GM12801 (cell line): Measurements from ENCODE around the gene NLRP7.

Source experiments
- TF ChIP-seq, protein P1 (sequence below): IDR thresholded peaks from one replicate; pipeline ENCODE4 v1.5.1; 2011; ENCODE audit warnings: control low read depth; ENCODE audit not compliant: insufficient read length; ENCODE audit errors: extremely low read depth

NLRP7 gene

DNA sequence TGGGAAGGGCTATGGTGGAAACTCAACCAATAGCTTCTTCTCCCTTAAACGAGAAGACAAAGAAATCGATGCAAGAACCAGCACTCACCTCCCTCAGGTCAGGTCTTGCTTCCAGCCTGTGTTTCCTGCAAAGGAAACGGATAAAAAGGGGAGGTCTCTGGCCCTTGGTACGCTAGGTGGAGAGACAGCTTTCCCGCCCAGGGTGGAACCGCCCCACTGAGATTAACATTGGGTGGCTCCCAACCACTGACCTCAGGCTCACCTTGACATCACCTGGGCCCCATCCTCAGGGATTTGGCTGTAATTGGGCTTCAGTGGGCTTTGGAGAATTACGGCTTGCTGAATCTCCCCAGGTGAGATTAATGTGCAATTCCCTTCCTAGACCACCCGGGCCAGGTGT, at the start of gene NLRP7:
Gene NLRP7, minus strand, starts transcription at position 150 of the 400 bp plus-strand sequence.
- TF ChIP-seq, protein P1, sequence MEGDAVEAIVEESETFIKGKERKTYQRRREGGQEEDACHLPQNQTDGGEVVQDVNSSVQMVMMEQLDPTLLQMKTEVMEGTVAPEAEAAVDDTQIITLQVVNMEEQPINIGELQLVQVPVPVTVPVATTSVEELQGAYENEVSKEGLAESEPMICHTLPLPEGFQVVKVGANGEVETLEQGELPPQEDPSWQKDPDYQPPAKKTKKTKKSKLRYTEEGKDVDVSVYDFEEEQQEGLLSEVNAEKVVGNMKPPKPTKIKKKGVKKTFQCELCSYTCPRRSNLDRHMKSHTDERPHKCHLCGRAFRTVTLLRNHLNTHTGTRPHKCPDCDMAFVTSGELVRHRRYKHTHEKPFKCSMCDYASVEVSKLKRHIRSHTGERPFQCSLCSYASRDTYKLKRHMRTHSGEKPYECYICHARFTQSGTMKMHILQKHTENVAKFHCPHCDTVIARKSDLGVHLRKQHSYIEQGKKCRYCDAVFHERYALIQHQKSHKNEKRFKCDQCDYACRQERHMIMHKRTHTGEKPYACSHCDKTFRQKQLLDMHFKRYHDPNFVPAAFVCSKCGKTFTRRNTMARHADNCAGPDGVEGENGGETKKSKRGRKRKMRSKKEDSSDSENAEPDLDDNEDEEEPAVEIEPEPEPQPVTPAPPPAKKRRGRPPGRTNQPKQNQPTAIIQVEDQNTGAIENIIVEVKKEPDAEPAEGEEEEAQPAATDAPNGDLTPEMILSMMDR: no peak

DNA sequence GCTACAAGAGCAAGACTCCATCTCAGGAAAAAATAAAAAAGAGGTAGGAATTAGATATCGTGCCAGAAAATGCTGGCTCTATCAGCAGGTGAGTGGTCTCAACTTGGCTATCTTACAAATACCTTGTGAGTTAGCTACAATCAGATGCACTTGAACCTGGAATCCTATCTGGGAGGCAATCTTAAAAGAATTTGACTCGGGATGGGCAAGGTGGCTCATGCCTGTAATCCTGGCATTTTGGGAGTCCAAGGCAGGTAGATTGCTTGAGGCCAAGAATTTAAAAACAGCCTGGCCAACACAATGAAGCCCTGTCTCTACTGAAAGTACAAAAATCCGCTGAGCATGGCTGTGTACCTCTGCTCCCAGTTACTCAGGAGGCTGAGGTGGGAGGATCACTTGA, 48.2 kb upstream of the NLRP7 start:
- TF ChIP-seq, protein P1: no peak

DNA sequence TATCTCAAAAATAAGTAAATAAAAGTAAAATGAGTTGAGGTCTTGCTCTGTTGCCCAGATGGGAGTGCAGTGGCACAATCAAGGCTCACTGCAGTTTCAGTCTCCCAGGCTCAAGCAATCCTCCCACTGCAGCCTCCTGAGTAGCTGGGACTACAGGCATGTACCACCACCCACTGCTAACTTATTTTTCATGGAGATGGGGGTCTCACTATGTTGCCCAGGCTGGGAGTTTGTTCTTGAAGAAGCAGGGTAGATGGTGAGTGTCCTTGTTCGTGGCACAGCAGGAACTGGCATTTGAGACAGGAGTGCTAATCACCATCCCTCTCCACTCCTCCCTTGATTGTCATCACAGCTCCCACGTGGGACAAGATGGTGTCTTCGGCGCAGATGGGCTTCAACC, 22.3 kb upstream of the NLRP7 start:
- TF ChIP-seq, protein P1: no peak

DNA sequence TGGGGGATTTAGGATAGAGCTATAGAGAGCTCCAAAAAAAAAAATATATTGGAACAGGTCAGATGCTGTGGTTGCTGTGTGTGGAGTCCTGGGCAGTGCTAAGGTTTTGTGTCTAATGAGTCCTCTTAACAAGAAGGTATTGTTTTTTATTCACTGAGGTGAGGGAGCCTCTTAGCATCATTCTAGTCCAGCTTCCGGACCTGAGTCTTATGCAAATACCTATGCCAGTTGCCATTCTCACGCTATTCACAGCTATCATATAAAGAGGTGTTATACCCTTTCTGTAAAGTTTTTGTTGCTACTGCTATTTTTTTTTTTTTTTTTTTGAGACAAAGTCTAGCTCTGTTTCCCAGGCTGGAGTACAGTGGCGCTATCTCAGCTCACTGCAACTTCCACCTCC, 20.3 kb upstream of the NLRP7 start:
- TF ChIP-seq, protein P1: no peak

DNA sequence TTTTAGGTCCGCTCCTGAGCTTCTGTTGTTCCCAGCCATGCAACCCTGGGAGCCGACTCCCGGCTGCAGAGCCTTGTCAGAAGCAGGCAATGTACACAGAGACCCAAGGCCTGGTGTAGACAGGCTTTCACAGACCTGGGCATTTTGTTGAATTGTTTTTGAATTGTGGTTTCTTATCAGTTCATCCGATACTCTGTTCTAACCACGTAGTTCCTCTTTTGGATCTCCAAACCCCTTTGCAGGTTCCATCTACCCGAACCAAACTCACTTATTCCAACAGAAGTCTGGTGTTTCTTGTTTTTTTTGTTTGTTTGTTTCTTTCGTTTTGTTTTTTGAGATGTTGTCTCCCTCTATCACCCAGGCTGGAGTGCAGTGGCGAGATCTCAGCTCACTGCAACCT, 12.5 kb upstream of the NLRP7 start:
- TF ChIP-seq, protein P1: no peak

DNA sequence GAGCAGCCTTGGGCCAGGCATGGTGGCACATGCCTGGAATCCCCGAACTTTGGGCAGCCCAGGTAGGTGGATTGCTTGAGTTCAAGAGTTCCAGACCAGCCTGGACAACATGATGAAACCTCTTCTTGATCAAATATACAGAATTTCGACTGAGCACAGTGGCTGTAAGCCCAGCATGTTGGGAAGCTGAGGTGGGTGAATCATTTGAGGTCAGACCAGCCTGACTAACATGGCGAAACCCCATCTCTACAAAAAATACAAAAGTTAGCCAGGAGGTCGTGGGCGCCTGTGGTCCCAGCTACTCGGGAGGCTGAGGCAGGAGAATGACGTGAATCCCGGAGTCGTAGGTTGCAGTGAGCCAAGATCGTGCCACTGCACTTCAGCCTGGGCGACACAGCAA, 8.0 kb upstream of the NLRP7 start:
- TF ChIP-seq, protein P1: no peak

DNA sequence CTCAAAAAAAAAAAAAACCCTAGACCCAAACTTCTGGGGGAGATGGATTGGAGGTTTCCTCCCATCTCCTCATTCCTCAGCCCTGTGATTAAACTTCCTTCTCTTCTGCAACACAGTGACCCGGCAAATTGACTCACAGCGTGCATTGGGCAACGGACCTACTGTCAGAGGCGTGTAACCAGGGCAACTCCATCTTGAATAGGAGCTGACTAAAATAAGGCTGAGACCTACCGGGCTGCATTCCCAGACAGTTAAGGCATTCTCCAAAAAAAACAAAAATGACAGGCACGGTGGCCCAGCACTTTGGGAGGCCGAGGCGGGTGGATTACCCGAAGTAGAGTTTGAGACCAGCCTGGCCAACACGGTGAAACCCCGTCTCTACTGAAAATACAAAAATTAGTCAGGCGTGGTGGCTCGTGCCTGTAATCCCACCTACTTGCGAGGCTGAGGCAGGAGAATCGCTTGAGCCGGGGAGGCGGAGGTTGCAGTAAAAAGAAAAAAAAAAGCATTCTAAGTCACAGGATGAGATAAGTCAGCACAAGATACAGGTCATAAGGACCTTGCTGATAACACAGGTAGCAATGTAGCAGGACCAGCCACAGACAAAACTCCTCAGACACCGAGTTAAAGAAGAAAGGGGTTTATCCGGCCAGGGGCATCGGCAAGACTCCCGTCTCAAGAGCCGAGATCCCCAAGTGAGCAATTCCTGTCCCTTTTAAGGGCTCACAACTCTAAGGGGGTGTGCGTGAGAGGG, 5.4 kb upstream of the NLRP7 start:
- TF ChIP-seq, protein P1: no peak
